Measurements from ENCODE around the gene ASB1. TPM values are rescaled to one million over a fixed set of nuclear protein-coding genes. Genes with fewer than 3 reads are reported as not detected.

The ASB1 gene
- total and polyA plus RNA-seq, 9 of the 15 experiments (the other 6 are each of a cell fraction or from before 2014, with no cell fraction given) = 6.3 to 37.7 (median 23.9) TPM

- TF ChIP-seq ZMIZ1 (IDR thresholded peaks at IDR 0.05; ENCODE audit: low read depth in 2 of 2, low read length in 2 of 2) (0 out of 4 replicates have a peak, but pooled peaks of 1 of the 2 experiments have one; percentile 34), TAL1 (IDR thresholded peaks at IDR 0.05) (peak; percentile 95), ATF2 (CRISPR knock-in tag; IDR thresholded peaks at IDR 0.05) (no peak), GATAD2A (IDR thresholded peaks at IDR 0.05) (no peak), VEZF1 (CRISPR knock-in tag; IDR thresholded peaks at IDR 0.05) (peak; percentile 69), BHLHE40 (IDR thresholded peaks at IDR 0.05; ENCODE audit: low read length) (peak; percentile 74), ATF4 (CRISPR knock-in tag; IDR thresholded peaks at IDR 0.05) (no peak), ZEB2 (IDR thresholded peaks at IDR 0.05) (peak; percentile 72), ZBTB9 (CRISPR knock-in tag; IDR thresholded peaks at IDR 0.05) (peak; percentile 98), ZFX (CRISPR knock-in tag; IDR thresholded peaks at IDR 0.05) (peak; percentile 53; the same call in 1 of the 2 replicates)
These were observed 4.4 kb upstream of the ASB1 start (continued) for GRCh38 chr2:238422285-238422684.
